GM19328 (cell line): Measurements from ENCODE around the gene CHGA.

Source experiments
- ATAC-seq: cut with Tn5 transposase; IDR thresholded peaks from one replicate; pipeline ENCODE4 v1.9.1; 2021; ENCODE audit warnings: mild to moderate bottlenecking, moderate library complexity; ENCODE audit not compliant: unreplicated experiment

Gene CHGA

GRCh38 chr14:92974541-92975345 is 51.8 kb downstream of the CHGA start:
- ATAC-seq, result no peak

GRCh38 chr14:92976268-92976667 is 53.3 kb downstream of the CHGA start:
- ATAC-seq, result no peak

DNA sequence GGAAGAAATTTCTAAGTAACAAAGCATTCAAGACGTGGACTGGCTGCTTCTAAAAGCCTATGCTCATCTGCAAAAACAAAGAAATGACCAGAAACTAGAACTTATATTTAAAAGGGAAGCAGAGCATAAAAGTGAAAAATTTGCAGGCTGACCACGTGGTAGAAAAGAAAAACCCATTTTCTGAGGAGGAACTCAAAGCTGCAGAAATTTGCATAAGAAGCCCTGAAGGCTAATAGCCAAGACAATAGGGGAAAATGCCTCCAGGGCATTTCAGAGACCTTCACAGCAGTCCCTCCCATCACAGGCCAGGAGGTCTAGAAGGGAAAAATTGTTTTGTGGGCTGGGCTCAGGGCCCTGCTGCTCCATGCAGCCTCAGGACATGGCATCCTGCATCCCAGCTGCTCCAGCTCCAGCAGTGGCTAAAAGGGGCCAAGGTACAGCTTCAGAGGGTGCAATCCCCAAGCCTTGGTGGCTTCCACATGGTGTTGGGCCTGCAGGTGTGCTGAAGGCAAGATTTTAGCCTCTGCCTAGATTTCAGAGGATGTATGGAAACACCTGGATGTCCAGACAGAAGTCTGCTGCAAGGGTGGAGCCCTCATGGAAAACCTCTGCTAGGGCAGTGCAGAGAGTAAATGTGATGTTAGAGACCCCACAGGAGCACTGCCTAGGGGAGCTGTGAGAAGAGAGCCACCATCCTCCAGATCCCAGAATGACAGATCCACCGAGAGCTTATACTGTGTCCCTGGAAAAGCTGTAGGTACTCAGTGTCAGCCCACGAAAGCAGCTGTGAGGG is 55.5 kb downstream of the CHGA start:
- ATAC-seq, result no peak

- no peak for ATAC-seq
Observed at GRCh38 chr14:92980866-92981265, 57.9 kb downstream of the CHGA start.

- ATAC-seq, result no peak
Observed at GRCh38 chr14:92981726-92982125, 58.8 kb downstream of the CHGA start.

DNA sequence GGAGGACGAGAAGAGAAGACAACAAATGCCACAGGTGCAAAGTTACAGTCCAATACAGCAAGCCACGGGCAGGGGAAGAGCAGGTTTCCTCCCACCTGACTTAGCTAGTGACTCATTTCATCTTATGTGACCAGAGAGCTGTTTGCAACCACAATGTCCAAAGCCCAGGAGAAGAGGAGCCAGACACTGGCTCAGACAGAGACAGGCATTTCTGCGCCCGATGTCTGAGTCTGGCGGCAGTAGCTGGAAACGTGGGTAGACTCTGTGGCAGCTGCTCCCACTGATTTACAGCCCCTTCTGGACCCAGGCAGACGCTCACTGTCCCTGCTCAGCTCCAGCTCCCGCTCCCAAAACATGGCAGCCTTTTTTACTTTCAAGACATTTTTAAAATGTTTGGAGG is 60.0 kb downstream of the CHGA start:
- ATAC-seq, result no peak

GRCh38 chr14:92984082-92984788 is 61.3 kb downstream of the CHGA start:
- no peak for ATAC-seq
